Measurements from ENCODE around the gene FARP2.
"Not testable (repeated sequence)": the region's sequence is repeated elsewhere in the genome, so short reads cannot be mapped to it uniquely, and the experiment has no call there.

FARP2 gene

GRCh38 chr2:241417626-241418025, 61.5 kb downstream of the FARP2 start:
- in situ Hi-C loops (cut with MboI; ENCODE audit: low sequenced_read_pairs, unreplicated experiment) = no loop called here
- no peak for DNase-seq (ENCODE audit: low spot score)
- TF ChIP-seq, protein P1, sequence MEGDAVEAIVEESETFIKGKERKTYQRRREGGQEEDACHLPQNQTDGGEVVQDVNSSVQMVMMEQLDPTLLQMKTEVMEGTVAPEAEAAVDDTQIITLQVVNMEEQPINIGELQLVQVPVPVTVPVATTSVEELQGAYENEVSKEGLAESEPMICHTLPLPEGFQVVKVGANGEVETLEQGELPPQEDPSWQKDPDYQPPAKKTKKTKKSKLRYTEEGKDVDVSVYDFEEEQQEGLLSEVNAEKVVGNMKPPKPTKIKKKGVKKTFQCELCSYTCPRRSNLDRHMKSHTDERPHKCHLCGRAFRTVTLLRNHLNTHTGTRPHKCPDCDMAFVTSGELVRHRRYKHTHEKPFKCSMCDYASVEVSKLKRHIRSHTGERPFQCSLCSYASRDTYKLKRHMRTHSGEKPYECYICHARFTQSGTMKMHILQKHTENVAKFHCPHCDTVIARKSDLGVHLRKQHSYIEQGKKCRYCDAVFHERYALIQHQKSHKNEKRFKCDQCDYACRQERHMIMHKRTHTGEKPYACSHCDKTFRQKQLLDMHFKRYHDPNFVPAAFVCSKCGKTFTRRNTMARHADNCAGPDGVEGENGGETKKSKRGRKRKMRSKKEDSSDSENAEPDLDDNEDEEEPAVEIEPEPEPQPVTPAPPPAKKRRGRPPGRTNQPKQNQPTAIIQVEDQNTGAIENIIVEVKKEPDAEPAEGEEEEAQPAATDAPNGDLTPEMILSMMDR (IDR thresholded peaks at IDR 0.05; ENCODE audit: borderline replicate concordance, control extremely low read depth, extremely low read depth, insufficient read depth, missing control alignments) = no peak

DNA sequence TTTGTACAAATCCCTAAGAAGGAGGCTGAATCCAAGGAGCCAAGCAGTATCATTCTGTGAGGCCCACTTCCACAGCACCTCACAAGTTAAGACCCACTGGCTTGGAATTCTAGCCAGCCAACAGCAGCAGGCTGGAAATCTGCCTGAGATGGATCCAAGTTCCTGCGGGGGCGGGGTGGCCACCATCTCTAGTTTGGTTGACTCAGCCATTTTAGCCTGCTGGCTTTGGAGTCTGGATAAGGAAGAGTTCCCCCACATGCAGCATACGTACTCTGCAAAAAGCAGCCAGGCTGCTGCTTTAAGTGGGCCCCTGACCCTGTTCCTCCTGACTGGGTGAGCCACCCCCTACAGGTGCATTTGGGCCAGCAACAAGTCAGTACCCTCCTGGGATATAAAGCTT, 65.2 kb downstream of the FARP2 start:
- TF ChIP-seq, protein P1 (IDR thresholded peaks at IDR 0.05; ENCODE audit: borderline replicate concordance, control extremely low read depth, extremely low read depth, insufficient read depth, missing control alignments) = no peak
- in situ Hi-C loops (cut with MboI; ENCODE audit: low sequenced_read_pairs, unreplicated experiment) = no loop called here
- DNase-seq (ENCODE audit: low spot score) = no peak

DNA sequence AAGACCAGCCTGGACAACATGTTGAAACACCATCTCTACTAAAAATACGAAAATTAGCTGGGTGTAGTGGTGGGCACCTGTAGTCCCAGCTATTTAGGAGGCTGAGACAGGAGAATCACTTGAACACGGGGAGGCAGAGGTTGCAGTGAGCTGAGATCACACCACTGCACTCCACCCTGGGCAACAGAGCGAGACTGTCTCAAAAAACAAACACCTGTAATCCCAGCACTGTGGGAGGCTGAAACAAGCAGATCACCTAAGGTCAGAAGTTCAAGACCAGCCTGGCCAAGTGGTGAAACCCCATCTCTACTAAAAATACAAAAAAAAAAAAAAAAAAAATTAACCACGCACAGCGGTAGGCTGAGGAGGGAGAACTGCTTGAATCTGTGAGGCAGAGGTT, 65.9 kb downstream of the FARP2 start:
- DNase-seq (ENCODE audit: low spot score); in situ Hi-C loops (cut with MboI; ENCODE audit: low sequenced_read_pairs, unreplicated experiment): not testable (repeated sequence)

- TF ChIP-seq, protein P1 (IDR thresholded peaks at IDR 0.05; ENCODE audit: borderline replicate concordance, control extremely low read depth, extremely low read depth, insufficient read depth, missing control alignments) = no peak
- in situ Hi-C loops (cut with MboI; ENCODE audit: low sequenced_read_pairs, unreplicated experiment) = no loop called here
- DNase-seq (ENCODE audit: low spot score) = no peak
Measured at GRCh38 chr2:241422350-241422749, 66.3 kb downstream of the FARP2 start.

GRCh38 chr2:241423489-241423888, 67.4 kb downstream of the FARP2 start:
- in situ Hi-C loops (cut with MboI; ENCODE audit: low sequenced_read_pairs, unreplicated experiment); DNase-seq (ENCODE audit: low spot score): not testable (repeated sequence)

DNA sequence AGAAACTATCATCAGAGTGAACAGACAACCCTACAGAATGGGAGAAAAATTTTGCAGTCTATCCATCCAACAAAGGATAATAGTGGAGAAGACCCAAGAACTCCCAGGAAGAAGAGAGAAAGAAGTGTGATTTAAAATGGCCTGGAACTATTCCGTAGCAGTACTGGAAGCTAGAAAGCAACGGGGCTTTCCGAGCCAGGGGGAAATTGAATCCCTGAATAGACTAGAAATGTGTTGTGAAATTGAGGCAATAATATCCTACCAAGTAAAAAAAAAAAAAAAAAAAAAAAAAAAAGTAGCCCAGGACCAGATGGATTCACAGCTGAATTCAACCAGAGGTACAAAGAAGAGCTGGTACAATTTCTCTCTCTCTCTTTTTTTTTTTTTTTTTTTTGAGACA, 69.3 kb downstream of the FARP2 start:
- TF ChIP-seq, protein P1 (IDR thresholded peaks at IDR 0.05; ENCODE audit: borderline replicate concordance, control extremely low read depth, extremely low read depth, insufficient read depth, missing control alignments) = no peak
- no peak for DNase-seq (ENCODE audit: low spot score)
- in situ Hi-C loops (cut with MboI; ENCODE audit: low sequenced_read_pairs, unreplicated experiment) = no loop called here

GRCh38 chr2:241430178-241430577, 74.1 kb downstream of the FARP2 start:
- in situ Hi-C loops (cut with MboI; ENCODE audit: low sequenced_read_pairs, unreplicated experiment) = no loop called here

More at GRCh38 chr2:241430178-241430577, 74.1 kb downstream of the FARP2 start:
- no peak for DNase-seq (ENCODE audit: low spot score)
- TF ChIP-seq, protein P1 (IDR thresholded peaks at IDR 0.05; ENCODE audit: borderline replicate concordance, control extremely low read depth, extremely low read depth, insufficient read depth, missing control alignments) = no peak
